ENCODE data around the gene FGFRL1.
"Not testable (repeated sequence)": the region's sequence is repeated elsewhere in the genome, so short reads cannot be mapped to it uniquely, and the experiment has no call there.

FGFRL1 gene

GRCh38 chr4:1040344-1041146 lies 29.1 kb downstream of the FGFRL1 start:
- DNase-seq (ENCODE audit: low read depth): no peak

- DNase-seq (ENCODE audit: low read depth): no peak
These were observed 29.9 kb downstream of the FGFRL1 start for GRCh38 chr4:1041147-1041935.

GRCh38 chr4:1041936-1042330 lies 30.5 kb downstream of the FGFRL1 start:
- no peak for DNase-seq (ENCODE audit: low read depth)

- DNase-seq (ENCODE audit: low read depth): no peak
These were observed 31.1 kb downstream of the FGFRL1 start for GRCh38 chr4:1042352-1043055.

GRCh38 chr4:1043162-1043561 lies 31.7 kb downstream of the FGFRL1 start:
- no peak for DNase-seq (ENCODE audit: low read depth)

- DNase-seq (ENCODE audit: low read depth): no peak
These were observed 32.4 kb downstream of the FGFRL1 start for GRCh38 chr4:1043651-1044468.

- no peak for DNase-seq (ENCODE audit: low read depth)
These were observed 33.2 kb downstream of the FGFRL1 start for GRCh38 chr4:1044469-1045192.

- DNase-seq (ENCODE audit: low read depth): no peak
These were observed 33.8 kb downstream of the FGFRL1 start for GRCh38 chr4:1045193-1045594.

- DNase-seq (ENCODE audit: low read depth): no peak
These were observed 34.3 kb downstream of the FGFRL1 start for GRCh38 chr4:1045595-1046201.

- DNase-seq (ENCODE audit: low read depth): not testable (repeated sequence)
These were observed 35.2 kb downstream of the FGFRL1 start for GRCh38 chr4:1046581-1047011.

- DNase-seq (ENCODE audit: low read depth): no peak
These were observed 35.9 kb downstream of the FGFRL1 start for GRCh38 chr4:1047106-1047975.

GRCh38 chr4:1047976-1048772 lies 36.7 kb downstream of the FGFRL1 start:
- no peak for DNase-seq (ENCODE audit: low read depth)

GRCh38 chr4:1048773-1049590 lies 37.6 kb downstream of the FGFRL1 start:
- no peak for DNase-seq (ENCODE audit: low read depth)

GRCh38 chr4:1049591-1049905 lies 38.1 kb downstream of the FGFRL1 start:
- no peak for DNase-seq (ENCODE audit: low read depth)

GRCh38 chr4:1050486-1051213 lies 39.2 kb downstream of the FGFRL1 start:
- no peak for DNase-seq (ENCODE audit: low read depth)

- no peak for DNase-seq (ENCODE audit: low read depth)
These were observed 40.0 kb downstream of the FGFRL1 start for GRCh38 chr4:1051472-1051871.

- DNase-seq (ENCODE audit: low read depth): no peak
These were observed 40.8 kb downstream of the FGFRL1 start for GRCh38 chr4:1052231-1052671.

All from T-helper 22 cell (primary cell).